Measurements from ENCODE around the gene PRKG1. TPM values are rescaled to one million over a fixed set of nuclear protein-coding genes. Genes with fewer than 3 reads are reported as not detected.

The PRKG1 gene
- total RNA-seq, 1 donor from 2014 or later = 26.4 TPM

DNA sequence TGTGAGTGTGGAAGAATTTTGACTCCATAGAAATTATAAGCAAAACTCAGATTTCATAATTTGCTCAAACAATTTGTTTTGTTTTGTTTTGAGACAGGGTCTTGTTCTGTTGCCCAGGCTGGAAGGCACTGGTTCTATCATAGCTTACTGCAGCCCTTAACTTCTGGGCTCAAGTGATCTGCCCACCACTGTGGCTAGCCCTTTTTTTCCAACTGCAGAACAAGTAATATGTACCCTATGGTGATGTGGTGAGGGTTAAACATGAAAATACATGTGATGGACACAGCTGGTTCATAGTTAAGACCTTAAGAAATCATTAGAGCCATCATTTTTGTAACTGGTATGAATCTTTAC lies 594.0 kb downstream of the PRKG1 start:
- Mint-ChIP-seq H3K4me3 (no peak overlapping the region), H3K27ac (no peak overlapping the region), H3K27me3 (ENCODE audit: insufficient read depth, low read depth) (no peaks in the 10 kb centered on the region), H3K36me3 (no peaks in the 10 kb centered on the region), H3K4me1 (no peaks in the 10 kb centered on the region), H3K9me3 (peaks cover 6% of the 10 kb centered on the region)
- no peaks in the 10 kb centered on the region for H3K79me2 ChIP-seq (ENCODE audit: low read depth)
- H3K4me1 ChIP-seq = peaks cover 7% of the 10 kb centered on the region
- H3K4me2 ChIP-seq = no peak overlapping the region
- H3K36me3 ChIP-seq = no peaks in the 10 kb centered on the region
- TF ChIP-seq, protein P1, sequence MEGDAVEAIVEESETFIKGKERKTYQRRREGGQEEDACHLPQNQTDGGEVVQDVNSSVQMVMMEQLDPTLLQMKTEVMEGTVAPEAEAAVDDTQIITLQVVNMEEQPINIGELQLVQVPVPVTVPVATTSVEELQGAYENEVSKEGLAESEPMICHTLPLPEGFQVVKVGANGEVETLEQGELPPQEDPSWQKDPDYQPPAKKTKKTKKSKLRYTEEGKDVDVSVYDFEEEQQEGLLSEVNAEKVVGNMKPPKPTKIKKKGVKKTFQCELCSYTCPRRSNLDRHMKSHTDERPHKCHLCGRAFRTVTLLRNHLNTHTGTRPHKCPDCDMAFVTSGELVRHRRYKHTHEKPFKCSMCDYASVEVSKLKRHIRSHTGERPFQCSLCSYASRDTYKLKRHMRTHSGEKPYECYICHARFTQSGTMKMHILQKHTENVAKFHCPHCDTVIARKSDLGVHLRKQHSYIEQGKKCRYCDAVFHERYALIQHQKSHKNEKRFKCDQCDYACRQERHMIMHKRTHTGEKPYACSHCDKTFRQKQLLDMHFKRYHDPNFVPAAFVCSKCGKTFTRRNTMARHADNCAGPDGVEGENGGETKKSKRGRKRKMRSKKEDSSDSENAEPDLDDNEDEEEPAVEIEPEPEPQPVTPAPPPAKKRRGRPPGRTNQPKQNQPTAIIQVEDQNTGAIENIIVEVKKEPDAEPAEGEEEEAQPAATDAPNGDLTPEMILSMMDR (IDR thresholded peaks at IDR 0.05) = no peak
- no peak for TF ChIP-seq EZH2phosphoT487 (IDR thresholded peaks at IDR 0.05)
- TF ChIP-seq EZH2 (IDR thresholded peaks at IDR 0.05) = no peak
- no peak overlapping the region for H3K4me3 ChIP-seq
- peaks cover 4% of the 10 kb centered on the region for H3F3A ChIP-seq (ENCODE audit: low read depth)
- no peak overlapping the region for H3K9ac ChIP-seq
- H3K27me3 ChIP-seq = no peaks in the 10 kb centered on the region
- H4K20me1 ChIP-seq (ENCODE audit: low read depth) = no peaks in the 10 kb centered on the region
- H2AFZ ChIP-seq (replicated peaks) = no peak overlapping the region
- DNase-seq (ENCODE audit: low spot score) = no peak
- H3K9me3 ChIP-seq (ENCODE audit: low read depth) = peaks cover 6% of the 10 kb centered on the region
- H3K27ac ChIP-seq = no peak overlapping the region

DNA sequence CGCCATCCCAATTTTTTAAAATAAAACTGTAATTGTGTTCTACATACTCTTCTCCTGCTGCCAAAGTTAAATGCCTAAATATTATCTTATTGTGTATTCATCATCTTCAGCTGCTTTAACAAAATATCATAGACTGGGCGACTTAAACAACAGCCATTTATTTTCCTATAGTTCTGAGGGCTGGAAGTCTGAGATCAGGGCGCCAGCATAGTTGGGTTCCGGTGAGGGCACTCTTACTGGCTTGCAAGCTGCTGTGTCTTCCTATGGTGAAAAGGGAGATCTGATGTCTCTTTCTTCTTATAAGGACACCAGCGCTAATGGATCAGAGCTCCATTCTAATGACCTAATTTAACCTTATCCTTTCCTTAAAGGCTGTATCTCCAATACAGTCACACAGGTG lies 594.8 kb downstream of the PRKG1 start:
- no peaks in the 10 kb centered on the region for H3K36me3 Mint-ChIP-seq
- no peak for DNase-seq (ENCODE audit: low spot score)
- Histone ChIP-seq H3K36me3 (no peaks in the 10 kb centered on the region), H2AFZ (replicated peaks) (no peak overlapping the region), H3K4me3 (no peak overlapping the region), H3K4me1 (peaks cover 7% of the 10 kb centered on the region), H3K4me2 (no peak overlapping the region), H3K9ac (no peak overlapping the region), H3K27ac (no peak overlapping the region), H4K20me1 (ENCODE audit: low read depth) (no peaks in the 10 kb centered on the region), H3K27me3 (no peaks in the 10 kb centered on the region), H3K9me3 (ENCODE audit: low read depth) (peaks cover 6% of the 10 kb centered on the region), H3K79me2 (ENCODE audit: low read depth) (no peaks in the 10 kb centered on the region), H3F3A (ENCODE audit: low read depth) (peaks cover 4% of the 10 kb centered on the region)
- no peaks in the 10 kb centered on the region for H3K4me1 Mint-ChIP-seq
- no peak overlapping the region for H3K4me3 Mint-ChIP-seq
- H3K27ac Mint-ChIP-seq = no peak overlapping the region
- H3K27me3 Mint-ChIP-seq (ENCODE audit: insufficient read depth, low read depth) = no peaks in the 10 kb centered on the region
- H3K9me3 Mint-ChIP-seq = peaks cover 6% of the 10 kb centered on the region
- TF ChIP-seq, protein P1 (IDR thresholded peaks at IDR 0.05) = no peak
- no peak for TF ChIP-seq EZH2phosphoT487 (IDR thresholded peaks at IDR 0.05)

GRCh38 chr10:51672039-51672535 lies 597.8 kb downstream of the PRKG1 start:
- Histone ChIP-seq H3K36me3 (no peaks in the 10 kb centered on the region), H3K27ac (no peak overlapping the region), H3K9me3 (ENCODE audit: low read depth) (peaks cover 6% of the 10 kb centered on the region), H3K79me2 (ENCODE audit: low read depth) (no peaks in the 10 kb centered on the region), H3F3A (ENCODE audit: low read depth) (peaks cover 4% of the 10 kb centered on the region), H3K4me3 (no peak overlapping the region), H3K27me3 (no peaks in the 10 kb centered on the region), H3K9ac (no peak overlapping the region), H4K20me1 (ENCODE audit: low read depth) (no peaks in the 10 kb centered on the region), H3K4me1 (peaks cover 7% of the 10 kb centered on the region), H2AFZ (replicated peaks) (no peak overlapping the region), H3K4me2 (no peak overlapping the region)
- peaks cover 6% of the 10 kb centered on the region for H3K9me3 Mint-ChIP-seq
- H3K27me3 Mint-ChIP-seq (ENCODE audit: insufficient read depth, low read depth) = no peaks in the 10 kb centered on the region
- H3K4me3 Mint-ChIP-seq = no peak overlapping the region
- no peaks in the 10 kb centered on the region for H3K4me1 Mint-ChIP-seq
- no peak for DNase-seq (ENCODE audit: low spot score)
- H3K36me3 Mint-ChIP-seq = no peaks in the 10 kb centered on the region
- H3K27ac Mint-ChIP-seq = no peak overlapping the region
- no peak for TF ChIP-seq EZH2 (IDR thresholded peaks at IDR 0.05)
- TF ChIP-seq, protein P1 (IDR thresholded peaks at IDR 0.05) = no peak
- TF ChIP-seq EZH2phosphoT487 (IDR thresholded peaks at IDR 0.05) = no peak
